Activated CD4-positive, alpha-beta T cell treated with anti-CD3 and anti-CD28 coated beads, Interleukin-2, amount 50 U/mL, for 48 hours (primary cell): ENCODE results near the gene SNRPD2.
"Not testable (repeated sequence)": the region's sequence is repeated elsewhere in the genome, so short reads cannot be mapped to it uniquely, and the experiment has no call there.

ENCODE experiments used
- DNase-seq, 2 experiments: peaks; one replicate each; pipeline ENCODE4 v3.0.0-alpha.2; 2020

The SNRPD2 gene

GRCh38 chr19:45691516-45692186 lies at the start of gene SNRPD2:
SNRPD2 (minus strand) TSS chr19:45691953; CDS start chr19:45691888, 65 bp downstream.
- peak; percentile 93 to 94 for DNase-seq

- DNase-seq: no peak
Observed at GRCh38 chr19:45739498-45740439, 48.0 kb upstream of the SNRPD2 start.

DNA sequence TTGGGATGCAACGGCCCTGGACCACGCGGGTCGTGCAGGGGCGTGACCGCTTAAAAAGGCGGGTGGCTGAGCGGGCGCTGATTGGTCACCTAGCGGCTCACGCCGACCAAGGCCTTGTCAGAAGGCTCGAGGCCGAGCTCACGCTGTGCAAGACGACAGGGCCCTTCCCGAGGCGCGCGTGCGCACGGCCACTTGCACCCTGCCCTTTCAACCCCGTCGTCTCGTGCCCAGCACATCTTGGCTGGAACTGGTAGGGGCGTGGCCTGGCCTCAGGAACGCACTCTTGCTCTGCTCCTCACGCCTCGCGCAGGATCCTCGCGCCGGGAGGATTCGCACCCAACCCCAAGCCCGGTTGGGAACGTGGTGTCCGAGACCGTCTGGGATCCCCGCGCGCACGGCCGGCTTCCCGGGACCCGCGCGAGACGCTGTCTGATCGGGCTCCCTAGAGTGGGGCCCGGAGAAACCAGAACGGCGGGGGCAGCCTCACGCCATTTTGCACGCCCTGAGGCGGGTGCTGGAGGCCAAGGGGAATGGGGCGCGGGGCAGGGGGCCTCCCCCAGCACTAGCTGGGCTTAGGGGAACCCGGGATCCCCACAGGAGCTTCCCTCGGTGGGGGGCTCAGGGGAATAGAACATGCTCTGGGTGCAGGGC lies 41.5 kb upstream of the SNRPD2 start, which contains the start of gene MEIOSIN:
Gene MEIOSIN (plus strand): TSS at position 280 of the 651 bp plus-strand sequence. CDS start 1,938 bp downstream, outside the sequence.
- DNase-seq: no peak

DNA sequence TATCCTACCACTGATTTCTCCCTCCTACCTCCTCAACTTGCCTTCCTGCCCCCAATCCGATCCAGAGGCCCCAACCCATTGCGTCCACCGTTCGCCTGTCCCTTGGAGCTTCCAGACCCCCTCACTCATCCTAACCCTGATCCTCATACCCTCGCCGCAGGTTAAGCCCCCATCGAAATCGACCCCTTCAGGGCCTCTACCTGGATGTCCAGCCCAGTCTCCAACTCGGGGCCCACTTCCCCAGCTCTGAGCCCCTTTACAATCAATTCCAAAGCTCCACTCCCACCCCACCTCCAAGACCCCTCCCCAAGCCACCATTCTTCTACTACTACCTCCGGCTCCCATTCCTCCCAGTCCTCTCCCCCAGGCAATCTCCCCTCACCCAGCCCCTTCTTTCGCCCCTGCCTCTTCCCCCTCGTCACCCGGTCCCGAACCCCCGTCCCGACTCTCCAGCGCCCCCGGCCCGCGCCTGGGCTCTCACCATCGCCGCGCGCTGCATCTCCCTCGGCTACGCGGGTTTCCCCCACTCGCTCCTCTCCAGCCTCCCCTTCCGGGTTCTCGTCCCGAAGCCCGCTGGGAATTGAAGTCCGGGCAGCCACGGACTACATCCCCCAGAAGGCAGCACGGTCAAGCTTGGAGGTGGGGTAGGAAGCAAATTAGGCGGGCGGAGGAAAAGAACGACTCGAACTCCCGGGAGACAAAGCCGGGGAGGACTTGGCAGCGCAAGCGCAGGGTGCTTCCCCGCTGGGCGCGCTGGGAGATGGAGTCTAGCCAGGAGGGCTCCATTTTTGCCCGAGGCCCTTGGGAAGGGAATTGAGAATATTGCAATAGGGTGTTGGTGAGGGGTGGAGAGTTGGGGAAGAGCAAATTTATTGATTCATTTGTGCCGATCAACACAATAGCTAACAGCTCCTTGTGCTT lies 38.9 kb upstream of the SNRPD2 start, which contains the start of gene FBXO46:
Gene FBXO46 (minus strand): TSS at position 529 of the 921 bp plus-strand sequence. CDS start 17,401 bp downstream, outside the sequence.
- peak; percentile 93 to 96 for DNase-seq

DNA sequence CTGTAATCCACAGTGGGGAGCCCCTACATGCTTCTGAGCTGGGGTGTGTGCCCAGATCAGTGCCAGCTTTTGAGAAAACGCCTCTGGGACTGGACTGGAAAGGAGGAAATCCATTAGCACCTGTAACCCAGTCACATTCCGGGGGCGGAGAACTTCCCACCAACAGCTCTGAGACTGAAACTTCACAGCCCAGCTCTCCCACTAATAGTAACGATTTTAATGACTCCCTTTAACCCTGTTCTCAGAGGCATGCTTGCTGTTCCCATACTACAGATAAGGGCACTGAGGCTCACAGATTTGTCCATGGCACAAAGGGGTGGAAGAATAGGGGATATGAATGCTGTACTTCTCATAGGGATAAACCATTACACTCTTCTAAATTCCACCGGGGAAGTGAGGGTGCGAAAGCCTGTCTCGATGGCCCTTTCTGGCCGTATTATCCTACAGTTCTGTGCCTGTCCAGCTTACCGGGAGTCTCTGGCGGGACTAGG lies 38.1 kb upstream of the SNRPD2 start:
- peak; percentile 35 to 49 for DNase-seq

- DNase-seq: not testable (repeated sequence)
Observed at GRCh38 chr19:45728683-45729082, 36.9 kb upstream of the SNRPD2 start.

GRCh38 chr19:45720065-45720464 lies 28.3 kb upstream of the SNRPD2 start:
- DNase-seq: not testable (repeated sequence)

DNA sequence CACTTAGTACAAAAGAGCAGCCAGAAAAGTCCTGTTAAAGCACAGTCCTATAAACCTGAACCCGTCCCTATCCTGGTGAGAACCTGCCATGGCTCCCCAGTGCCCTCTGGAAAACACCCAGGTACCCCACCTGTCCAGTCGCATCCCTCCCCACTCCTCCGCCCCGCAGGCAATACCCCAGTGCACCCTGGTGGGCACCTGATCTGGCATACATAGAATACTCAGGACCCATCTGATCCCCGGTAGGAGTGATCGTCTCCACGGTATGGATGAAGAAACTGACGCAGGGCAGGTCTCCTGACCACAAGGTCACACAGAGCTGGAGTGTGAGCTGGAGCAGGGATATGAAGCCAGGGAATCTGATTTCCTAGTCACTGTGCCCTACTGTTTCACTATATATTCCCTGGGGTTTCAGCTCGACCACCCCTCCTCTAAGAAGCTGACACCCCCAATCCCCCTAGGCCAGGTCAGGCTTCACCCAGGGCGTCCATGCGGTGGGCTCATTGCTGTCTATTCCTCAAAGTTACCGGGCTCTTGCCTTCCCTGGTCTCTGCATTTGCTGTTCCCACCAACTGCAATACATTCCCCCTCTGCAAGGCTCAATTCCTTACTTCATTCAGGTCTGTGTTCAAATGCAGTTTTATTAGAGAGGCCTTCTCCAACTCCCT lies 26.4 kb upstream of the SNRPD2 start:
- peak in 1 of 2 experiments; percentile 10 for DNase-seq

DNA sequence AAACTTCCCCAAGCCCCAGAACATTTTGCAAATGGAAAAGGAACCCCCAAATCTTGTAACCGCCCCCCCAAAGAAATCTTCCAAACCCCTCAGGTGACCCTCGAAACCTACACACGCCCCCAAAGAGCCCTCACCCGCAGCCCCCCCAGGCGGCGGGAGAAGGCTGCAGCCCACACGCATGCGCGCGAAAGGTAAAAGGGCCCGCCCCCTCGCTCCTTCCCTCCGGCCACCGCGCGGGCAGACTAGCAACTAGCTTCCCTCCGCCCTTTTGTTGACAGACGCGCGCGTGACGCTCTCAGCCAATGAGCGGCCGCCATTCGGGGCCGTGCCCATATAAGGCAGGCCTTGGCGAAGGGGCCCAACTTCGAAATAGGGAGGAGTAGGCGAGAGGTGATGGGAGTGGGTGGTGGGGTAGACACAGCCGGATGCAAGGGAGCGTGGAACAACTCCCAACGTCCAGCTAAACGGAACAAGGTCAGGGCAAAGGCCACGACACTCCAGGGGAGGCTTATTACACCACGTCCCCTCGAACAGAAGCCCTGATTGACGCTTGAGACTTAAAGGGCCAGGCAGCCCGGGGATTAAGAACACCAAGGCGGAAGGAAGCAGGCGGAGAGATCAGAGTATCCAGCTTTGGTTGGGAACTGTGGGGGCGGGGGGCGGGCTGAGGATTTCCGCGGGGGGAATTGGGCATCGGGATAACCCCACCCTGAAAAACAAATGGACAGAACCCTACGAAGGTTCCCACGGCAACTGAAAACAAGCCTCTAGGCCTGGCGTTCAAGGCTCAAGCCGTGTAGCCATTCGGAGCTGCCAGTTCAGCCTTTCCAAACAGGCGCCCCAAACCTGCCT lies 25.6 kb upstream of the SNRPD2 start:
- peak; percentile 97 to 98 for DNase-seq

- peak; percentile 24 to 38 for DNase-seq
Observed at GRCh38 chr19:45716359-45717130, 24.8 kb upstream of the SNRPD2 start.

DNA sequence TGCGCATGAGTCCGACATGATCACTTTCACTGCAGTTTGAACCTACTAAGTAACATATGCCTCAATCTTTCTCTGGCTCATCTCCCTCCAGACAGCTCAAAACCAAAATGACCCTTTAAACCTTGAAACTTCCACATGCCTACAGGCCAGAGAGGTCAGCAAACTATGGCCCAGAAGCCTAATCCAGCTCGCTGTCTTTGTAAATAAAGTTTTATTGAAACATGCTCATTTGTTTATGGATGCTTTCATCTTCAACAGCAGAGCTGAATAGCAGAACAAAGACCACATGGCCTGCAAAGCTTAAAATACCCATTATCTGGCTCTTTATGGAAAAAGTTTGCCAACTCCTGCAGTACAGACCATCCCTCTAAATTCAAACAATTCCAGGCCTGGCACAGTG lies 23.4 kb upstream of the SNRPD2 start:
- no peak for DNase-seq

- no peak for DNase-seq
Observed at GRCh38 chr19:45713141-45713540, 21.4 kb upstream of the SNRPD2 start.

DNA sequence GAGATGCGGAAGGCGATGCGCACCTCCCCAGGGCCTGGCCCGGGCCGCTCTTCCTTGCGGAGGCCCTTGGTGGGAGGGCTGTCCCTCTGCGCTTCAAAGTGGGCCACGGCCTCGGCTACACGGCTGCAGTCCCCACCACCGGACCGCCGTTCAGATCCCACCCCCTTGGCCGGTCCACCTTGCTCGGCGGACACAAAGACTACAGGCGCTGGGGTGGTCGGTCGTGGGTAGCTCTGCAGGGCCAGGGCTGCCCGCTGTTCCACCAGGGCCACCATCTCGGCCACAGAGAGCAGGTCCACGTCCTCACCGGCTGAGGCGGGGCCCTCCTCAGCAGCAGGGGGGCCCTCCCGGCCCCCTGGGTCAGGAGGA lies 20.9 kb upstream of the SNRPD2 start:
- DNase-seq: no peak

DNA sequence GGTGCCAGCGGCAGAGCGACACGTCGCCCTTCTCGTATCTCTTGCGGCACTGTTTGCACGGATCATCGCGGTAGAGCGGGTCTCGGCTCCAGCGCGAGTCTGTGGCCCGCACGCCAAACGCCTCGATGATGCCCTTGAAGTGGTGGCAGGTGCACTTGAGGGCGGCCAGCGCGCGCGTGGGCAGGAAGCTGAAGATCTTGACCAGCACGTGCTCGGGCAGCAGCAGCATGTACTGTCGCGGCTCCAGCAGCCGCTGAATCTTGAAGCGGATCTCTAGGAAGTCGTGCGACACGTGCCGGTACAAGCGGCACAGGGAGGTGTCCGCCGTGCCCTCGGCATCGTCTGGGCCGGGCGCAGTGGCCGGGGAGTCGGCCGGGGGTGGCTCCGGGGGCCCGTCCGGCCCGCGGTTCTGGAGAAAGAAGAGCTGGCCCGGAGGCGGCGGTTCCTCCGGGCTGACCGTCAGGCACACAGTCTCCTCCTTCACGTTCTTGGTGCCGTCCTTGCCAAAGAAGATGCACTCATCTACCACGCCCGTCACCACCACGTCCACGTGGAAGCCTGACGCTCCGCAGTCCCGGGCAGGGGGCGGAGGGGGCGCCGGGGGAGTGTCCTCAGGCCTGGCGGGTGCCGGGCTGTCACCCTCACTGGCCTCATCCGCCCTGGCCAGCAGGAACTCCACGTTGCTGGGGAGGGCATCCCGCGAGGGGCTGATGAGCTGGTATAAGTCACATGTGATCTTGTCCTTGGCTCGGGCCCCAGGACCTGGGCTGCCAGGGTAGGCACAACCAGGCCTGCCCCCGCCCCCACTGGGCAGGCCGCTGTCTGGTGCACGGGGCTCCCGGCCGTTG lies 20.3 kb upstream of the SNRPD2 start:
- no peak for DNase-seq

DNA sequence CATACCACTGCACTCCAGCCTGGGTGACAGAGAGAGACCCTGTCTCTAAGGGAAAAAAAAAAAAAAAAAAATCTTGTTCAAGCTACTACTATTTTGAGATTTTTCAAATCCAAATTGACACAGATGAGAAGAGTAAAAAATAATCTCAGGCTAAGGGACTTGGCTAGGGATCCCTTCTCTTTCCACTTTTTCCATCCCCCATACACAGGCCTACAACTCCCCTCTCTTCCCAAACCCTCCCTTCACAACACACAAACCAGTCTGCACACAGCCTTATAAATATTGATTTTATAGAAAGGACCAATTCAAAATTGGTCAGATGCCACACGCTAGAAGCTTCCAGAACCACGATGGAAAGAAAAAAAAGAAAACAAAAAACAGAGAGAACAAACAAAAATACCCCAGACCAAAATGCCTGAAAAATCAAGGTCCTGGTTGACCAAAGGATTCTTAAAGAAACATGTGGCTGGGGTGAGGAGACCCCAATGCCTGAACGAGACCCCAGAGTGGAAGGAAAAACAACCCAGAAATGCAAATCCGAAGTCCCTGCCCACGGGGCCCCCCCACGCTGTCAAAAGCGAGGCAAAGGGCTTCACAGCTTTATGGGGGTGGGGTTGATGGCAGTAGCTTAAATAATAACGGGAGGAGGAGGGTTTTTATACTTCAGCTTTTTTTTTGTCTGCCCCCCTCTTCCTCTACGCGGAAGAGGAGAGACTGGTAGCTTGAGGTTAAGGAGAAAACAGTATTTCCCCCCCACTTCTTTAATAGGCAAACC lies 18.8 kb upstream of the SNRPD2 start:
- no peak for DNase-seq

GRCh38 chr19:45705710-45706415 lies 14.1 kb upstream of the SNRPD2 start:
- DNase-seq: no peak

- DNase-seq: no peak
Observed at GRCh38 chr19:45705115-45705514, 13.4 kb upstream of the SNRPD2 start.
